Ascending aorta (tissue), 2 donors: ENCODE measurements around the gene PPP1R27. TPM values are rescaled to one million over a fixed set of nuclear protein-coding genes. Genes with fewer than 3 reads are reported as not detected.
A peak's percentile ranks its signal among the peaks of the same experiment; 100 is the strongest.

Source experiments
- DNase-seq, 2 donors: peaks; one replicate each; pipeline ENCODE4 v3.0.0-alpha.2; 2019; ENCODE audit warnings: low spot score in 2 of 2
- H3K27ac ChIP-seq, 2 donors: fragments of 200-600 bp; sonication (generic); one replicate each; pipeline ENCODE4 v1.5.1; 2016 to 2017; ENCODE audit warnings: mild to moderate bottlenecking in 1 of 2
- H3K27me3 ChIP-seq: fragments of 200-600 bp; sonication (generic); one replicate; pipeline ENCODE4 v1.5.1; 2017
- H3K36me3 ChIP-seq, 2 donors: fragments of 200-600 bp; sonication (generic); one replicate each; pipeline ENCODE4 v1.5.1; 2016
- H3K4me1 ChIP-seq, 2 donors: fragments of 200-600 bp; sonication (generic); one replicate each; pipeline ENCODE4 v1.5.1; 2016 to 2017; ENCODE audit warnings: mild to moderate bottlenecking in 1 of 2
- H3K4me3 ChIP-seq, 2 donors: fragments of 200-600 bp; sonication (generic); one replicate each; pipeline ENCODE4 v1.5.1; 2016 to 2017; ENCODE audit warnings: mild to moderate bottlenecking in 1 of 2
- H3K9me3 ChIP-seq, 2 donors: fragments of 200-600 bp; sonication (generic); one replicate each; pipeline ENCODE4 v1.5.1; 2016
- CTCF ChIP-seq, 3 experiments: fragments of 200-600 bp in 2 of 3; fragments of 450-650 bp in 1 of 3; sonication (generic) in 2 of 3; IDR thresholded peaks; one replicate each; pipeline ENCODE4 v1.5.1; 2016 to 2019; ENCODE audit warnings: antibody characterized with exemption in 3 of 3, mild to moderate bottlenecking in 1 of 3, moderate library complexity in 1 of 3
- intact Hi-C: fragments of 100-400 bp; cut with DNase I; formaldehyde crosslinking; loops from one replicate; pipeline ENCODE4 v1.15.1; 2023
- total RNA-seq: library from RNA; depleted of rRNA; stranded (reverse); fragments of >200 nt; gene quantifications from one replicate; pipeline ENCODE4 v1.1.0, GENCODE V29; 2016

PPP1R27 gene
- total RNA-seq, 1 donor from 2014 or later = not detected

GRCh38 chr17:81865733-81866439, 31.0 kb upstream of the PPP1R27 start:
- Histone ChIP-seq H3K9me3 (no peaks in the 10 kb centered on the region), H3K27ac (peak overlapping the region; percentile 96 to 99), H3K36me3 (peaks cover 22 to 45% of the 10 kb centered on the region in 2 donors), H3K4me3 (no peak overlapping the region), H3K27me3 (no peaks in the 10 kb centered on the region), H3K4me1 (peaks cover 15 to 37% of the 10 kb centered on the region in 2 donors)
- no peak for TF ChIP-seq CTCF (IDR thresholded peaks at IDR 0.05)
- intact Hi-C loops = loop anchor here (10.0 kb wide), 1 partner anchor 351 kb away; the partner anchor contains the start of gene ACTG1
- DNase-seq = no peak

- no peak overlapping the region for H3K27ac ChIP-seq
- no peaks in the 10 kb centered on the region for H3K9me3 ChIP-seq
Observed at GRCh38 chr17:81865358-81865732, 30.5 kb upstream of the PPP1R27 start.

GRCh38 chr17:81863833-81864768, 29.3 kb upstream of the PPP1R27 start:
- Histone ChIP-seq H3K4me1 (peaks cover 6 to 29% of the 10 kb centered on the region in 2 donors), H3K27ac (no peak overlapping the region), H3K27me3 (no peaks in the 10 kb centered on the region), H3K9me3 (no peaks in the 10 kb centered on the region), H3K4me3 (no peak overlapping the region), H3K36me3 (peaks cover 15 to 39% of the 10 kb centered on the region in 2 donors)
- intact Hi-C loops = loop anchor here (10.0 kb wide), 1 partner anchor 349 kb away; the partner anchor contains the start of gene ACTG1
- no peak for DNase-seq
- TF ChIP-seq CTCF (IDR thresholded peaks at IDR 0.05) = no peak

More at GRCh38 chr17:81865358-81865732, 30.5 kb upstream of the PPP1R27 start:
- peaks cover 22 to 45% of the 10 kb centered on the region in 2 donors for H3K36me3 ChIP-seq
- peaks cover 15 to 37% of the 10 kb centered on the region in 2 donors for H3K4me1 ChIP-seq
- no peak for TF ChIP-seq CTCF (IDR thresholded peaks at IDR 0.05)
- intact Hi-C loops = loop anchor here (10.0 kb wide), 1 partner anchor 351 kb away; the partner anchor contains the start of gene ACTG1
- H3K27me3 ChIP-seq = no peaks in the 10 kb centered on the region
- no peak overlapping the region for H3K4me3 ChIP-seq
- no peak for DNase-seq

- no peak overlapping the region for H3K27ac ChIP-seq
- DNase-seq = no peak
- intact Hi-C loops = loop anchor here (10.0 kb wide), 1 partner anchor 348 kb away; the partner anchor contains the start of gene ACTG1
- peaks cover 10 to 30% of the 10 kb centered on the region in 2 donors for H3K4me1 ChIP-seq
- H3K36me3 ChIP-seq = peaks cover 12 to 39% of the 10 kb centered on the region in 2 donors
- TF ChIP-seq CTCF (IDR thresholded peaks at IDR 0.05) = no peak
- H3K9me3 ChIP-seq = no peaks in the 10 kb centered on the region
- H3K27me3 ChIP-seq = no peaks in the 10 kb centered on the region
- no peak overlapping the region for H3K4me3 ChIP-seq
Observed at GRCh38 chr17:81863123-81863675, 28.3 kb upstream of the PPP1R27 start.
